COR-L47 (cell line): Measurements from ENCODE around the gene STX5.
"Not testable (repeated sequence)": the region's sequence is repeated elsewhere in the genome, so short reads cannot be mapped to it uniquely, and the experiment has no call there.

Experiments
- DNase-seq: peaks from one replicate; lab custom pipeline; 2025; lab: John Stamatoyannopoulos, UW

STX5 gene

GRCh38 chr11:62831520-62832335, at the start of gene STX5:
TSS of gene STX5 (minus strand) at chr11:62832051. CDS start at chr11:62831243, 808 bp downstream.
- DNase-seq = peak; percentile 99

- DNase-seq = peak; percentile 85
Measured at GRCh38 chr11:62880803-62881578, 49.1 kb upstream of the STX5 start, which contains the start of gene SLC3A2. TSS of gene SLC3A2 (plus strand) at chr11:62880896. CDS start at chr11:62881024, 128 bp downstream.

- no peak for DNase-seq
Measured at GRCh38 chr11:62880231-62880802, 48.5 kb upstream of the STX5 start.

- no peak for DNase-seq
Measured at GRCh38 chr11:62879235-62879978, 47.6 kb upstream of the STX5 start.

- DNase-seq = no peak
Measured at GRCh38 chr11:62876712-62877111, 44.9 kb upstream of the STX5 start.

GRCh38 chr11:62875698-62876478, 44.0 kb upstream of the STX5 start:
- no peak for DNase-seq

GRCh38 chr11:62874851-62875250, 43.0 kb upstream of the STX5 start:
- no peak for DNase-seq

GRCh38 chr11:62865635-62866034, 33.8 kb upstream of the STX5 start:
- no peak for DNase-seq

- DNase-seq = no peak
Measured at GRCh38 chr11:62863687-62864335, 32.0 kb upstream of the STX5 start.

- DNase-seq = not testable (repeated sequence)
Measured at GRCh38 chr11:62861564-62862192, 29.8 kb upstream of the STX5 start.

GRCh38 chr11:62860835-62861563, 29.1 kb upstream of the STX5 start:
- no peak for DNase-seq

- DNase-seq = not testable (repeated sequence)
Measured at GRCh38 chr11:62859281-62859703, 27.4 kb upstream of the STX5 start.

- DNase-seq = no peak
Measured at GRCh38 chr11:62858201-62858600, 26.4 kb upstream of the STX5 start.

- DNase-seq = no peak
Measured at GRCh38 chr11:62857541-62857982, 25.7 kb upstream of the STX5 start.

GRCh38 chr11:62856333-62856895, 24.6 kb upstream of the STX5 start:
- DNase-seq = no peak

GRCh38 chr11:62855571-62856332, 23.9 kb upstream of the STX5 start:
- peak; percentile 98 for DNase-seq

- no peak for DNase-seq
Measured at GRCh38 chr11:62854825-62855570, 23.1 kb upstream of the STX5 start.
